WTC11 (cell line): ENCODE results near the gene PIGO. TPM values are rescaled to one million over a fixed set of nuclear protein-coding genes. Genes with fewer than 3 reads are reported as not detected.
A peak's percentile ranks its signal among the peaks of the same experiment; 100 is the strongest.

Experiments
- ATAC-seq: fragments of 200-7000 bp; cut with Tn5 transposase; 2 replicates; pipeline ENCODE4 v1.10.0; 2021; ENCODE audit warnings: mild to moderate bottlenecking, moderate library complexity
- CTCF ChIA-PET: fragments of 300-600 bp; sonication (Branson Sonifier 250); formaldehyde crosslinking; loops from one replicate; lab custom pipeline; 2021; ENCODE audit warnings: antibody characterized with exemption; lab: Charles Lee
- POLR2A ChIA-PET: fragments of 350-600 bp; sonication (Branson Sonifier 250); formaldehyde crosslinking; loops from one replicate; lab custom pipeline; 2021; ENCODE audit warnings: antibody characterized with exemption; lab: Charles Lee
- DNase-seq: peaks from one replicate; pipeline ENCODE4 v3.0.0; 2021; ENCODE audit warnings: low spot score
- H3K27ac Mint-ChIP-seq: 2 replicates; pipeline ENCODE4 v1.8.0; 2021; ENCODE audit warnings: mixed read lengths
- H3K27me3 Mint-ChIP-seq: 2 replicates; pipeline ENCODE4 v1.8.0; 2021; ENCODE audit warnings: low read depth, mild to moderate bottlenecking, moderate library complexity, mixed read lengths
- H3K36me3 Mint-ChIP-seq: 2 replicates; pipeline ENCODE4 v1.8.0; 2021; ENCODE audit warnings: mixed read lengths
- H3K4me1 Mint-ChIP-seq: 2 replicates; pipeline ENCODE4 v1.8.0; 2022; ENCODE audit warnings: mixed read lengths
- H3K4me3 Mint-ChIP-seq: 2 replicates; pipeline ENCODE4 v1.8.0; 2021; ENCODE audit warnings: mild to moderate bottlenecking, moderate library complexity, mixed read lengths
- H3K9me3 Mint-ChIP-seq: 2 replicates; pipeline ENCODE4 v1.8.0; 2021; ENCODE audit warnings: mixed read lengths
- CREB1 ChIP-seq: sonication (generic); formaldehyde crosslinking; IDR thresholded peaks from 2 replicates; pipeline ENCODE4 v1.8.0; 2023; ENCODE audit warnings: mild to moderate bottlenecking, missing genetic modification reagents
- IRF2 ChIP-seq: sonication (generic); formaldehyde crosslinking; IDR thresholded peaks from 2 replicates; pipeline ENCODE4 v1.8.0; 2022; ENCODE audit warnings: low read depth, missing genetic modification reagents, borderline replicate concordance
- TP53 ChIP-seq: sonication (generic); formaldehyde crosslinking; IDR thresholded peaks from 2 replicates; pipeline ENCODE4 v1.8.1; 2023; ENCODE audit warnings: mild to moderate bottlenecking, missing genetic modification reagents
- ZBTB21 ChIP-seq: sonication (generic); formaldehyde crosslinking; IDR thresholded peaks from 2 replicates; pipeline ENCODE4 v1.8.1; 2023; ENCODE audit warnings: mild to moderate bottlenecking, missing genetic modification reagents, borderline replicate concordance
- ZNF138 ChIP-seq: sonication (generic); formaldehyde crosslinking; conservative IDR thresholded peaks from 2 replicates; pipeline ENCODE4 v1.8.1; 2022; ENCODE audit warnings: mild to moderate bottlenecking, moderate library complexity, missing genetic modification reagents
- ZNF219 ChIP-seq: sonication (generic); formaldehyde crosslinking; IDR thresholded peaks from 2 replicates; pipeline ENCODE4 v1.8.0; 2023; ENCODE audit warnings: missing genetic modification reagents, mild to moderate bottlenecking, borderline replicate concordance
- total RNA-seq: library from RNA; stranded (reverse); gene quantifications from 3 replicates; pipeline ENCODE4 v1.2.3, GENCODE V29; 2021
- TF ChIP-seq, protein P1 (sequence below): sonication (generic); formaldehyde crosslinking; IDR thresholded peaks from 2 replicates; pipeline ENCODE4 v1.8.0; 2023; ENCODE audit warnings: mild to moderate bottlenecking, missing genetic modification reagents
- TF ChIP-seq, protein P2 (sequence below): sonication (generic); formaldehyde crosslinking; conservative IDR thresholded peaks from 2 replicates; pipeline ENCODE4 v1.8.1; 2023; ENCODE audit warnings: mild to moderate bottlenecking, low read depth, missing genetic modification reagents, moderate library complexity
- TF ChIP-seq, protein P3 (sequence below): sonication (generic); formaldehyde crosslinking; IDR thresholded peaks from 2 replicates; pipeline ENCODE4 v1.8.1; 2023; ENCODE audit warnings: mild to moderate bottlenecking, missing genetic modification reagents
- TF ChIP-seq, protein P4 (sequence below): sonication (generic); formaldehyde crosslinking; IDR thresholded peaks from 2 replicates; pipeline ENCODE4 v1.8.0; 2023; ENCODE audit warnings: missing genetic modification reagents, mild to moderate bottlenecking, borderline replicate concordance

Gene PIGO
- total RNA-seq, 1 experiment from 2014 or later, result 23.8 TPM

DNA sequence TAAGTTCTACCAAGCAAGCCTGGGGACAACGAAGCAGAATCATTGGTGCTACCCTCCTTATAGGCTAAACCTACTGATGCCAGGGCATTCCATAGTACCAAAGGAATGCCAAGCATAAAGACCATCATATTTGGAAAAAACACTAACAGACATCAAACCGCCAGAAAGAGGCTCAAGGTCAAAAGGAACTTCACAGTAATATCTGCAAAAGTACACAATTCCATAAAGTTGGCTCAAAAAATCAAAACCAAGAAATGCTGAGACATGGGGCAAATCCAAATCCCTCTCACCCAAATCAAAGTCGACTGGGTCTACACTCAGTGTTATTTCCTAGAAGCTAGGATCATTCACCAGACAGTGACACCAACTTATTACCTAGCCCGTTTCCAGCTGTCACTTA is 27.4 kb downstream of the PIGO start:
- POLR2A ChIA-PET, result interaction anchor here (0.6 to 0.7 kb wide), 2 partner anchors 38 to 663 kb away, joined by 3 to 4 read pairs; partner anchors contain the start of genes CREB3 and TLN1
- Mint-ChIP-seq H3K4me1 (peaks cover 24% of the 10 kb centered on the region), H3K27ac (peak overlapping the region; percentile 40), H3K4me3 (peak overlapping the region; percentile 93; the same call in 1 of the 2 replicates), H3K9me3 (no peaks in the 10 kb centered on the region), H3K27me3 (no peaks in the 10 kb centered on the region), H3K36me3 (peaks cover 65% of the 10 kb centered on the region)
- TF ChIP-seq, protein P1, sequence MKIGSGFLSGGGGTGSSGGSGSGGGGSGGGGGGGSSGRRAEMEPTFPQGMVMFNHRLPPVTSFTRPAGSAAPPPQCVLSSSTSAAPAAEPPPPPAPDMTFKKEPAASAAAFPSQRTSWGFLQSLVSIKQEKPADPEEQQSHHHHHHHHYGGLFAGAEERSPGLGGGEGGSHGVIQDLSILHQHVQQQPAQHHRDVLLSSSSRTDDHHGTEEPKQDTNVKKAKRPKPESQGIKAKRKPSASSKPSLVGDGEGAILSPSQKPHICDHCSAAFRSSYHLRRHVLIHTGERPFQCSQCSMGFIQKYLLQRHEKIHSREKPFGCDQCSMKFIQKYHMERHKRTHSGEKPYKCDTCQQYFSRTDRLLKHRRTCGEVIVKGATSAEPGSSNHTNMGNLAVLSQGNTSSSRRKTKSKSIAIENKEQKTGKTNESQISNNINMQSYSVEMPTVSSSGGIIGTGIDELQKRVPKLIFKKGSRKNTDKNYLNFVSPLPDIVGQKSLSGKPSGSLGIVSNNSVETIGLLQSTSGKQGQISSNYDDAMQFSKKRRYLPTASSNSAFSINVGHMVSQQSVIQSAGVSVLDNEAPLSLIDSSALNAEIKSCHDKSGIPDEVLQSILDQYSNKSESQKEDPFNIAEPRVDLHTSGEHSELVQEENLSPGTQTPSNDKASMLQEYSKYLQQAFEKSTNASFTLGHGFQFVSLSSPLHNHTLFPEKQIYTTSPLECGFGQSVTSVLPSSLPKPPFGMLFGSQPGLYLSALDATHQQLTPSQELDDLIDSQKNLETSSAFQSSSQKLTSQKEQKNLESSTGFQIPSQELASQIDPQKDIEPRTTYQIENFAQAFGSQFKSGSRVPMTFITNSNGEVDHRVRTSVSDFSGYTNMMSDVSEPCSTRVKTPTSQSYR (CRISPR knock-in tag), result no peak
- TF ChIP-seq CREB1, result no peak
- no peak for TF ChIP-seq ZBTB21 (CRISPR knock-in tag)
- TF ChIP-seq TP53, result no peak
- TF ChIP-seq ZNF219 (CRISPR knock-in tag), result no peak
- no peak for TF ChIP-seq ZNF138 (CRISPR knock-in tag)
- TF ChIP-seq, protein P2, sequence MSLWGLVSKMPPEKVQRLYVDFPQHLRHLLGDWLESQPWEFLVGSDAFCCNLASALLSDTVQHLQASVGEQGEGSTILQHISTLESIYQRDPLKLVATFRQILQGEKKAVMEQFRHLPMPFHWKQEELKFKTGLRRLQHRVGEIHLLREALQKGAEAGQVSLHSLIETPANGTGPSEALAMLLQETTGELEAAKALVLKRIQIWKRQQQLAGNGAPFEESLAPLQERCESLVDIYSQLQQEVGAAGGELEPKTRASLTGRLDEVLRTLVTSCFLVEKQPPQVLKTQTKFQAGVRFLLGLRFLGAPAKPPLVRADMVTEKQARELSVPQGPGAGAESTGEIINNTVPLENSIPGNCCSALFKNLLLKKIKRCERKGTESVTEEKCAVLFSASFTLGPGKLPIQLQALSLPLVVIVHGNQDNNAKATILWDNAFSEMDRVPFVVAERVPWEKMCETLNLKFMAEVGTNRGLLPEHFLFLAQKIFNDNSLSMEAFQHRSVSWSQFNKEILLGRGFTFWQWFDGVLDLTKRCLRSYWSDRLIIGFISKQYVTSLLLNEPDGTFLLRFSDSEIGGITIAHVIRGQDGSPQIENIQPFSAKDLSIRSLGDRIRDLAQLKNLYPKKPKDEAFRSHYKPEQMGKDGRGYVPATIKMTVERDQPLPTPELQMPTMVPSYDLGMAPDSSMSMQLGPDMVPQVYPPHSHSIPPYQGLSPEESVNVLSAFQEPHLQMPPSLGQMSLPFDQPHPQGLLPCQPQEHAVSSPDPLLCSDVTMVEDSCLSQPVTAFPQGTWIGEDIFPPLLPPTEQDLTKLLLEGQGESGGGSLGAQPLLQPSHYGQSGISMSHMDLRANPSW (CRISPR knock-in tag), result no peak
- TF ChIP-seq, protein P3, sequence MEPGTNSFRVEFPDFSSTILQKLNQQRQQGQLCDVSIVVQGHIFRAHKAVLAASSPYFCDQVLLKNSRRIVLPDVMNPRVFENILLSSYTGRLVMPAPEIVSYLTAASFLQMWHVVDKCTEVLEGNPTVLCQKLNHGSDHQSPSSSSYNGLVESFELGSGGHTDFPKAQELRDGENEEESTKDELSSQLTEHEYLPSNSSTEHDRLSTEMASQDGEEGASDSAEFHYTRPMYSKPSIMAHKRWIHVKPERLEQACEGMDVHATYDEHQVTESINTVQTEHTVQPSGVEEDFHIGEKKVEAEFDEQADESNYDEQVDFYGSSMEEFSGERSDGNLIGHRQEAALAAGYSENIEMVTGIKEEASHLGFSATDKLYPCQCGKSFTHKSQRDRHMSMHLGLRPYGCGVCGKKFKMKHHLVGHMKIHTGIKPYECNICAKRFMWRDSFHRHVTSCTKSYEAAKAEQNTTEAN (CRISPR knock-in tag), result no peak
- ATAC-seq (no peak), DNase-seq (no peak)
- CTCF ChIA-PET, result interaction anchor here (0.6 to 1.1 kb wide), 2 partner anchors 18 to 283 kb away, joined by 3 to 6 read pairs; no protein-coding TSS in a partner anchor

DNA sequence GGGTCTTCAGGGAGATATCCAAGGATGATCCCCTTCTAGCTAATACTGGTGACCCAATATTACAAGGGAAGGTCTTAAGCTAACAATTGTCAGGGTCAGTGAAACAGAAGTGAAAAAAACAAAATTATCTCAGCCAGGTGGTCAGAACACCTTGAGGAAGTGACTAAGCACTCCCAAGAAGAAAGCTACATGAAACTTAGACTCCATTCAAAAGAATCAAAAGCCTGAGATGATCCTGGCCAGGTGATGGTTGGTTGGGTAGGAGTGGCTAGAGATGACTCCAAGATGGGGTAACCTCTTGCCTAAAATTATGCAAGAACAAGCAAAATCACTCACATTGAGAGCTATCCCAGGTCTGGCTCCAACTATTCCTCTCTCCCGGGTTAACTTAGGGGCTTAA is 29.3 kb downstream of the PIGO start:
- TF ChIP-seq, protein P2 (CRISPR knock-in tag), result no peak
- no peak for TF ChIP-seq TP53
- CTCF ChIA-PET, result interaction anchor here (1.5 to 1.9 kb wide), 2 partner anchors 16 to 168 kb away, joined by 5 to 6 read pairs; no protein-coding TSS in a partner anchor
- Mint-ChIP-seq H3K9me3 (no peaks in the 10 kb centered on the region), H3K27me3 (no peaks in the 10 kb centered on the region), H3K27ac (no peak overlapping the region), H3K4me3 (no peak overlapping the region), H3K4me1 (peaks cover 20% of the 10 kb centered on the region), H3K36me3 (peaks cover 79% of the 10 kb centered on the region)
- ATAC-seq, result no peak
- no peak for DNase-seq
- POLR2A ChIA-PET, result no interaction called here

DNA sequence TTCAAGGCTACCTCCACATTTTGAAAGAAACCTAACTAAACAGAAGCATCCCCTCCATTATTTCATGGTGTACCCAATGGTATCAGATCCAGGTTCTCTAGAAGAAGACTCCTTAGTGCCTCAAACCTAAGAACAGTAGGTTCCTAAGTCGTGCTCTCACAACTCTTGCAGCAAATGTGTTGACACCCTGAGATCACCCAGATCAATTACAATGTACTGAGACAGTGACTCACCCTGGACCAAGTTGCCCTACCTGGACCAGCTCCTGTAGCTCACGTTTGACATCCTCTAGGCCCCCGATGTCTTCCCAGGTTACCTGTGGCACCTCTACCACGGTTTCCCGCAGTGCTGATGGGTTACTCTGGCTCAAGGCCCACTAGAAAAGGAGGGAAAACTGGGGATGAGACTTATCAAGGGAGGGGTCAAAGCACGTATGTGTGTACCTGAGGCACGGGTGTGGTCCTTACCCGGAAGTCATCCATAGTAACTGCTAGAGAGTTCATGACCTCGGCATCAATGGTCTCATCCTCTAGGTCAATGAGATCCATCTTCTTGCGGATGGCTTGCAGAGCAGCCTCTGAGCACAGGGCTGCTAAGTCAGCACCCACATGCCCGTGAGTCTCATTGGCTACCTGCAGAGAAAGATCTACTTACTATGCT is 35.7 kb downstream of the PIGO start:
- H3K9me3 Mint-ChIP-seq, result no peaks in the 10 kb centered on the region
- DNase-seq, result no peak
- TF ChIP-seq, protein P4, sequence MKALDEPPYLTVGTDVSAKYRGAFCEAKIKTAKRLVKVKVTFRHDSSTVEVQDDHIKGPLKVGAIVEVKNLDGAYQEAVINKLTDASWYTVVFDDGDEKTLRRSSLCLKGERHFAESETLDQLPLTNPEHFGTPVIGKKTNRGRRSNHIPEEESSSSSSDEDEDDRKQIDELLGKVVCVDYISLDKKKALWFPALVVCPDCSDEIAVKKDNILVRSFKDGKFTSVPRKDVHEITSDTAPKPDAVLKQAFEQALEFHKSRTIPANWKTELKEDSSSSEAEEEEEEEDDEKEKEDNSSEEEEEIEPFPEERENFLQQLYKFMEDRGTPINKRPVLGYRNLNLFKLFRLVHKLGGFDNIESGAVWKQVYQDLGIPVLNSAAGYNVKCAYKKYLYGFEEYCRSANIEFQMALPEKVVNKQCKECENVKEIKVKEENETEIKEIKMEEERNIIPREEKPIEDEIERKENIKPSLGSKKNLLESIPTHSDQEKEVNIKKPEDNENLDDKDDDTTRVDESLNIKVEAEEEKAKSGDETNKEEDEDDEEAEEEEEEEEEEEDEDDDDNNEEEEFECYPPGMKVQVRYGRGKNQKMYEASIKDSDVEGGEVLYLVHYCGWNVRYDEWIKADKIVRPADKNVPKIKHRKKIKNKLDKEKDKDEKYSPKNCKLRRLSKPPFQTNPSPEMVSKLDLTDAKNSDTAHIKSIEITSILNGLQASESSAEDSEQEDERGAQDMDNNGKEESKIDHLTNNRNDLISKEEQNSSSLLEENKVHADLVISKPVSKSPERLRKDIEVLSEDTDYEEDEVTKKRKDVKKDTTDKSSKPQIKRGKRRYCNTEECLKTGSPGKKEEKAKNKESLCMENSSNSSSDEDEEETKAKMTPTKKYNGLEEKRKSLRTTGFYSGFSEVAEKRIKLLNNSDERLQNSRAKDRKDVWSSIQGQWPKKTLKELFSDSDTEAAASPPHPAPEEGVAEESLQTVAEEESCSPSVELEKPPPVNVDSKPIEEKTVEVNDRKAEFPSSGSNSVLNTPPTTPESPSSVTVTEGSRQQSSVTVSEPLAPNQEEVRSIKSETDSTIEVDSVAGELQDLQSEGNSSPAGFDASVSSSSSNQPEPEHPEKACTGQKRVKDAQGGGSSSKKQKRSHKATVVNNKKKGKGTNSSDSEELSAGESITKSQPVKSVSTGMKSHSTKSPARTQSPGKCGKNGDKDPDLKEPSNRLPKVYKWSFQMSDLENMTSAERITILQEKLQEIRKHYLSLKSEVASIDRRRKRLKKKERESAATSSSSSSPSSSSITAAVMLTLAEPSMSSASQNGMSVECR, result no peak
- TF ChIP-seq IRF2 (CRISPR knock-in tag), result no peak
- POLR2A ChIA-PET, result no interaction called here
- H3K27me3 Mint-ChIP-seq, result no peaks in the 10 kb centered on the region
- no peaks in the 10 kb centered on the region for H3K4me1 Mint-ChIP-seq
- no peak overlapping the region for H3K27ac Mint-ChIP-seq
- H3K4me3 Mint-ChIP-seq, result no peak overlapping the region
- no peak for ATAC-seq
- peaks cover 95% of the 10 kb centered on the region for H3K36me3 Mint-ChIP-seq
- CTCF ChIA-PET, result no interaction called here
